Stimulated activated CD4-positive, alpha-beta T cell treated with anti-CD3 and anti-CD28 coated beads, Interleukin-12 subunit alpha, Interleukin-12 subunit beta, amount 100 ng/mL, for 48 hours (primary cell): ENCODE data around the gene CFAP119.

Experiments
- DNase-seq, 3 donors: peaks; one replicate each; pipeline ENCODE4 v3.0.0-alpha.2; 2020; ENCODE audit warnings: low read depth in 2 of 3, low spot score in 1 of 3

Gene CFAP119

GRCh38 chr16:30782486-30783279 lies 20.8 kb upstream of the CFAP119 start:
- no peak for DNase-seq

GRCh38 chr16:30780549-30780948 lies 18.7 kb upstream of the CFAP119 start:
- no peak for DNase-seq

- no peak for DNase-seq
Observed at GRCh38 chr16:30780021-30780420, 18.2 kb upstream of the CFAP119 start.

GRCh38 chr16:30779596-30779995 lies 17.7 kb upstream of the CFAP119 start:
- DNase-seq: no peak

GRCh38 chr16:30778549-30779244 lies 16.8 kb upstream of the CFAP119 start:
- no peak for DNase-seq

- DNase-seq: no peak
Observed at GRCh38 chr16:30777591-30778297, 15.9 kb upstream of the CFAP119 start.

GRCh38 chr16:30775392-30776188 lies 13.7 kb upstream of the CFAP119 start:
- DNase-seq: peak; percentile 58 to 65 (median 58)

- DNase-seq: no peak
Observed at GRCh38 chr16:30775131-30775391, 13.2 kb upstream of the CFAP119 start.

- no peak for DNase-seq
Observed at GRCh38 chr16:30774367-30775130, 12.7 kb upstream of the CFAP119 start.

- no peak for DNase-seq
Observed at GRCh38 chr16:30773826-30774225, 12.0 kb upstream of the CFAP119 start.

- DNase-seq: no peak
Observed at GRCh38 chr16:30771726-30772125, 9.9 kb upstream of the CFAP119 start.

- DNase-seq: no peak
Observed at GRCh38 chr16:30769379-30770089, 7.7 kb upstream of the CFAP119 start.

GRCh38 chr16:30768583-30769181 lies 6.8 kb upstream of the CFAP119 start:
- DNase-seq: no peak

- DNase-seq: no peak
Observed at GRCh38 chr16:30767767-30768465, 6.1 kb upstream of the CFAP119 start.

GRCh38 chr16:30766933-30767284 lies 5.0 kb upstream of the CFAP119 start:
- DNase-seq: no peak

- no peak for DNase-seq
Observed at GRCh38 chr16:30766206-30766932, 4.5 kb upstream of the CFAP119 start.

GRCh38 chr16:30764816-30765465 lies 3.1 kb upstream of the CFAP119 start:
- no peak for DNase-seq

GRCh38 chr16:30764086-30764485 lies 2.2 kb upstream of the CFAP119 start:
- DNase-seq: no peak
